ENCODE results near the gene TBCK. TPM values are rescaled to one million over a fixed set of nuclear protein-coding genes. Genes with fewer than 3 reads are reported as not detected.
A peak's percentile ranks its signal among the peaks of the same experiment; 100 is the strongest.

Gene TBCK
- polyA plus RNA-seq, 1 of the 3 experiments (the other 2 are of a cell fraction) = 14.6 TPM

- Histone ChIP-seq H3K9me3 (0 out of 2 replicates have a peak, but pooled peaks cover 8% of the 10 kb centered on the region), H3K4me3 (ENCODE audit: low read depth in 2 of 2, low read length in 1 of 2) (no peak overlapping the region), H3K27me3 (ENCODE audit: insufficient read depth) (no peaks in the 10 kb centered on the region), H2AFZ (ENCODE audit: low read depth) (no peak overlapping the region), H3K79me2 (ENCODE audit: insufficient read depth) (peaks cover 48% of the 10 kb centered on the region), H3K9ac (no peak overlapping the region), H3K4me1 (ENCODE audit: control insufficient read depth in 1 of 2, insufficient read depth in 2 of 2, low read depth in 1 of 2, low read length in 1 of 2) (peaks cover 0 to 6% of the 10 kb centered on the region in 2 experiments; a peak in 1 of 4 replicates), H3K9me2 (no peaks in the 10 kb centered on the region; the same call in 1 of the 2 replicates), H3F3A (replicated peaks; ENCODE audit: insufficient read depth) (peaks cover 14% of the 10 kb centered on the region), H3K4me2 (no peak overlapping the region), H4K20me1 (ENCODE audit: insufficient read depth) (no peaks in the 10 kb centered on the region), H3K27ac (ENCODE audit: low read depth in 2 of 2, low read length in 1 of 2) (peak overlapping the region in 1 of 2 experiments; percentile 31; a peak in 1 of 4 replicates), H3K36me3 (replicated peaks in 1 of 2; ENCODE audit: control insufficient read depth in 1 of 2, insufficient read depth in 2 of 2, low read length in 1 of 2) (peaks cover 25 to 52% of the 10 kb centered on the region in 2 experiments)
- POLR2A ChIA-PET = no interaction called here
- DNase-seq = no peak
- CTCF ChIA-PET = interaction anchor here (2.5 kb wide), 1 partner anchor 14 kb away, joined by 6 read pairs; no protein-coding TSS in a partner anchor
- 93% methylated on average over 2 of the region's 2 CpGs for WGBS (ENCODE audit: low lambda C conversion rate)
- TF ChIP-seq SMC3 (IDR thresholded peaks at IDR 0.05; ENCODE audit: low read depth, low read length) (no peak), FOSL2 (IDR thresholded peaks at IDR 0.05; ENCODE audit: borderline replicate concordance, low read depth) (no peak), JUND (IDR thresholded peaks at IDR 0.05) (no peak), NFIC (IDR thresholded peaks at IDR 0.05; ENCODE audit: borderline replicate concordance) (no peak), RAD21 (IDR thresholded peaks at IDR 0.05; ENCODE audit: low read length) (no peak), FOXJ3 (CRISPR knock-in tag; IDR thresholded peaks at IDR 0.05) (no peak), REST (IDR thresholded peaks at IDR 0.05; ENCODE audit: low read depth, low read length) (no peak), YY1 (IDR thresholded peaks at IDR 0.05; ENCODE audit: low read depth) (no peak), NRF1 (IDR thresholded peaks at IDR 0.05; ENCODE audit: low read depth, low read length) (no peak), EP300 (IDR thresholded peaks at IDR 0.05; ENCODE audit: borderline replicate concordance in 1 of 2, low read depth in 1 of 2, low read length in 1 of 2) (no peak), RCOR1 (IDR thresholded peaks at IDR 0.05; ENCODE audit: low read length) (no peak), MAX (IDR thresholded peaks at IDR 0.05; ENCODE audit: low read depth) (no peak)
- TF ChIP-seq, protein P1, sequence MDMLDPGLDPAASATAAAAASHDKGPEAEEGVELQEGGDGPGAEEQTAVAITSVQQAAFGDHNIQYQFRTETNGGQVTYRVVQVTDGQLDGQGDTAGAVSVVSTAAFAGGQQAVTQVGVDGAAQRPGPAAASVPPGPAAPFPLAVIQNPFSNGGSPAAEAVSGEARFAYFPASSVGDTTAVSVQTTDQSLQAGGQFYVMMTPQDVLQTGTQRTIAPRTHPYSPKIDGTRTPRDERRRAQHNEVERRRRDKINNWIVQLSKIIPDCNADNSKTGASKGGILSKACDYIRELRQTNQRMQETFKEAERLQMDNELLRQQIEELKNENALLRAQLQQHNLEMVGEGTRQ (IDR thresholded peaks at IDR 0.05; ENCODE audit: borderline replicate concordance, low read depth, low read length) = no peak
- TF ChIP-seq, protein P2, sequence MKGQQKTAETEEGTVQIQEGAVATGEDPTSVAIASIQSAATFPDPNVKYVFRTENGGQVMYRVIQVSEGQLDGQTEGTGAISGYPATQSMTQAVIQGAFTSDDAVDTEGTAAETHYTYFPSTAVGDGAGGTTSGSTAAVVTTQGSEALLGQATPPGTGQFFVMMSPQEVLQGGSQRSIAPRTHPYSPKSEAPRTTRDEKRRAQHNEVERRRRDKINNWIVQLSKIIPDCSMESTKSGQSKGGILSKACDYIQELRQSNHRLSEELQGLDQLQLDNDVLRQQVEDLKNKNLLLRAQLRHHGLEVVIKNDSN (IDR thresholded peaks at IDR 0.05; ENCODE audit: borderline replicate concordance, low read depth) = no peak
Observed at GRCh38 chr4:106343865-106344646, 28.0 kb upstream of the TBCK start.

Data from SK-N-SH (cell line).